ENCODE measurements around the gene VIT.

DNA sequence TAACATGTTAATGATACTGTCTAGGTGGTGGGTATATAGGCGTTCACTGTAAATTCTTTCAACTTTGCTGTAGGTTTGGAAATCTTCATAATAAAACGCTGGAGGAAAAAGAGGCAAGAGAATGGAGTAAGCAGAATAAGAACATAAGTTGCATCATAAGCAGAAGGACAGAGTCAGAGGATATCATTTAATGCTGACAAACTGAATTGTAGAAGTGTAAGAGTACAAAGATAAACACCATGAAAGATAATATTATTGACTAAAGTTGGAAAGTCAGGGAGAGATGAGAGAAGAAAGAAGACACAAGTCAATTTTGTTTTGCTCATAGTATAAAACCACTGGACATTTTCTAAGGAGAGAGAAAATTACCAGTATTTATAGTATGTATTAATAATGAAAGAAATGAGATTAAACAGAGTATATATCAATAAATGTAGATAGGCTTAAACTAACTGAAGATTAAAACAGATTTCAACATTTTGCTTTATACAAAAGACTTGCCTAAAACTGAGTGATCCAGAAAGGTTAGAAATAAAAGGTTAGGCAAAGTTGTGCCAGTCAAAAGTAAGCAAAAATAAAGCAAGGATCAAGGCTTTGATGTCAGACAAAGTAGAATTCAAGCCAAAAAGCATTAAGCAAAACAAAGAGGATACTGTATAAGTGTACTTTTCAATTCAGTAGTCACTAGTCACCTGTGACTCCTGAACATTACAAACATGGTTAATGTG, 42.4 kb upstream of the VIT start:
- TF ChIP-seq CTCF (IDR thresholded peaks at IDR 0.05) (no peak), POLR2A (IDR thresholded peaks at IDR 0.05) (no peak)

All from Peyer's patch (tissue), 4 donors.